OCI-LY1 (cell line): Measurements from ENCODE around the gene ADAM33.

Experiments used
- H2AFZ ChIP-seq: fragments of 200-600 bp; sonication (generic), shearing (Covaris generic); 2 replicates; pipeline ENCODE4 v1.6.0; 2014; ENCODE audit warnings: antibody characterized with exemption, mild to moderate bottlenecking, low read length
- H3F3A ChIP-seq: fragments of 200-600 bp; sonication (generic), shearing (Covaris generic); 2 replicates; pipeline ENCODE4 v1.6.0; 2014; ENCODE audit warnings: mild to moderate bottlenecking, antibody characterized with exemption, low read length, moderate library complexity; ENCODE audit not compliant: insufficient read depth
- H3K27ac ChIP-seq: fragments of 200-600 bp; sonication (generic); 2 replicates; pipeline ENCODE4 v1.5.1; 2014; ENCODE audit warnings: low read length, mixed run types, mild to moderate bottlenecking, low read depth; ENCODE audit not compliant: poor library complexity, severe bottlenecking
- H3K27me3 ChIP-seq: fragments of 200-600 bp; sonication (generic); 2 replicates; pipeline ENCODE4 v1.6.0; 2014; ENCODE audit warnings: antibody characterized with exemption, mild to moderate bottlenecking, low read length, moderate library complexity; ENCODE audit not compliant: insufficient read depth
- H3K36me3 ChIP-seq: fragments of 200-600 bp; sonication (generic); 2 replicates; pipeline ENCODE4 v1.6.1; 2014; ENCODE audit warnings: mild to moderate bottlenecking, antibody characterized with exemption, low read length, moderate library complexity, mixed read lengths; ENCODE audit not compliant: insufficient read depth
- H3K4me1 ChIP-seq: fragments of 200-600 bp; sonication (generic); 2 replicates; pipeline ENCODE4 v1.5.1; 2014; ENCODE audit warnings: mild to moderate bottlenecking, low read length, moderate library complexity; ENCODE audit not compliant: insufficient read depth, severe bottlenecking
- H3K4me2 ChIP-seq: fragments of 200-600 bp; sonication (generic), shearing (Covaris generic); 2 replicates; pipeline ENCODE4 v1.6.1; 2014; ENCODE audit warnings: low read length
- H3K4me3 ChIP-seq: fragments of 200-600 bp; sonication (generic); 2 replicates; pipeline ENCODE4 v1.5.1; 2014; ENCODE audit warnings: low read length, low read depth, mild to moderate bottlenecking, mixed read lengths; ENCODE audit not compliant: poor library complexity, severe bottlenecking
- H3K79me2 ChIP-seq: fragments of 200-600 bp; shearing (Covaris generic); 2 replicates; pipeline ENCODE4 v1.6.1; 2016; ENCODE audit warnings: mixed run types, low read length, mixed read lengths; ENCODE audit not compliant: insufficient read depth
- H3K9ac ChIP-seq: fragments of 200-600 bp; sonication (generic), shearing (Covaris generic); 2 replicates; pipeline ENCODE4 v1.6.1; 2014; ENCODE audit warnings: mild to moderate bottlenecking, low read length, mixed read lengths
- H3K9me2 ChIP-seq: fragments of 200-600 bp; sonication (generic), shearing (Covaris generic); 2 replicates; pipeline ENCODE4 v1.6.1; 2014; ENCODE audit warnings: low read depth, mild to moderate bottlenecking, low read length, mixed read lengths
- H3K9me3 ChIP-seq: fragments of 200-600 bp; shearing (Covaris generic); 2 replicates; pipeline ENCODE4 v1.6.1; 2014; ENCODE audit warnings: low read length, mixed read lengths
- H4K20me1 ChIP-seq: fragments of 200-600 bp; sonication (generic), shearing (Covaris generic); 2 replicates; pipeline ENCODE4 v1.6.0; 2016; ENCODE audit warnings: mild to moderate bottlenecking, low read length; ENCODE audit not compliant: insufficient read depth
- EZH2 ChIP-seq: fragments of 200-600 bp; sonication (generic), shearing (Covaris generic); IDR thresholded peaks from 2 replicates; pipeline ENCODE4 v1.8.0; 2017; ENCODE audit warnings: borderline replicate concordance, mixed run types, mild to moderate bottlenecking, antibody characterized with exemption, low read length, moderate library complexity, mixed read lengths
- TF ChIP-seq, protein P1 (sequence below): fragments of 200-600 bp; sonication (generic), shearing (Covaris generic); IDR thresholded peaks from 2 replicates; pipeline ENCODE4 v1.5.1; 2017; ENCODE audit warnings: mild to moderate bottlenecking, antibody characterized with exemption, low read length, moderate library complexity, mixed read lengths

The ADAM33 gene

DNA sequence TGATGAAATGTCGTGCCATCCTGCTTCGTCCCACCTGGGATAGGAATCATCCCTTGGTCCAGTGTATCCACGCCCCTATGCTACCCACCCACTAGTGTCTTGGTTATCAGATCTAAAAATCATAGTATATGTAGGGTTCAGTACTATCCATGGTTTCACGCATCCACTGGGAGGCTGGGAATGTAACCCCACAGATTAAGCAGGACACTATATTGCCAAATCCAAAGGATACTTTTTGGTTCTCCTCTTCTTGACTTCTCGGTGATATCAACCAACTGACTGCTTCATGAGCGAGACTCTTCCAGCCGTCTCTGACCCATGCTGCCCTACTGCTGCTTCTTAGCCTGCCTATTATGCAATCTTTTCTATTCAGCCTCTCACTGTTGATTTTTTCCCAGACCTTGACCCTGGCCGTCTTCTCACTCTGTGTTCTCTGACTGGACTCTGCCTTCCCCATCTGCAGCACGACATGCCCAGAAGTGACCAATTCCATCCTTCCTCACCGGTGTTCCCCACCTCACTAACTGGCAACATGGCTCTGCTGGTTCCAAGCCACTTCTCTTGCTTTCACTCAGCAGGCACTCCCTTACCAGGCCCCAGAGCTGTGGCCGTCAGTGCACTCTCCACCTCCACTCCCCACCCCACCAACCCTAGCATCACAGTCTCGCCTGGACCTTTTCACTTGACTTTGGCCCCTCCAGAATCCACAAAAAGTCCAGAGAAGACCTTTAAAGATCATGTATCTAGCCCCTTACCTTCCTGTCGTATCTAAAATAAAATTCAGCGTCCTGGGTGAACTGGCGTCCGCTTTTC, 53.1 kb downstream of the ADAM33 start:
- H3K9ac ChIP-seq = no peak overlapping the region
- no peaks in the 10 kb centered on the region for H3K36me3 ChIP-seq
- no peak overlapping the region for H3K27ac ChIP-seq
- H4K20me1 ChIP-seq = no peaks in the 10 kb centered on the region
- H3K9me2 ChIP-seq = no peaks in the 10 kb centered on the region
- no peaks in the 10 kb centered on the region for H3K9me3 ChIP-seq
- H3K4me1 ChIP-seq = no peaks in the 10 kb centered on the region
- H3K4me2 ChIP-seq = no peak overlapping the region
- TF ChIP-seq, protein P1, sequence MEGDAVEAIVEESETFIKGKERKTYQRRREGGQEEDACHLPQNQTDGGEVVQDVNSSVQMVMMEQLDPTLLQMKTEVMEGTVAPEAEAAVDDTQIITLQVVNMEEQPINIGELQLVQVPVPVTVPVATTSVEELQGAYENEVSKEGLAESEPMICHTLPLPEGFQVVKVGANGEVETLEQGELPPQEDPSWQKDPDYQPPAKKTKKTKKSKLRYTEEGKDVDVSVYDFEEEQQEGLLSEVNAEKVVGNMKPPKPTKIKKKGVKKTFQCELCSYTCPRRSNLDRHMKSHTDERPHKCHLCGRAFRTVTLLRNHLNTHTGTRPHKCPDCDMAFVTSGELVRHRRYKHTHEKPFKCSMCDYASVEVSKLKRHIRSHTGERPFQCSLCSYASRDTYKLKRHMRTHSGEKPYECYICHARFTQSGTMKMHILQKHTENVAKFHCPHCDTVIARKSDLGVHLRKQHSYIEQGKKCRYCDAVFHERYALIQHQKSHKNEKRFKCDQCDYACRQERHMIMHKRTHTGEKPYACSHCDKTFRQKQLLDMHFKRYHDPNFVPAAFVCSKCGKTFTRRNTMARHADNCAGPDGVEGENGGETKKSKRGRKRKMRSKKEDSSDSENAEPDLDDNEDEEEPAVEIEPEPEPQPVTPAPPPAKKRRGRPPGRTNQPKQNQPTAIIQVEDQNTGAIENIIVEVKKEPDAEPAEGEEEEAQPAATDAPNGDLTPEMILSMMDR = no peak
- TF ChIP-seq EZH2 = no peak
- H3K4me3 ChIP-seq = no peak overlapping the region
- H3K27me3 ChIP-seq = no peaks in the 10 kb centered on the region
- no peaks in the 10 kb centered on the region for H3K79me2 ChIP-seq
- no peak overlapping the region for H2AFZ ChIP-seq
- H3F3A ChIP-seq = no peaks in the 10 kb centered on the region

DNA sequence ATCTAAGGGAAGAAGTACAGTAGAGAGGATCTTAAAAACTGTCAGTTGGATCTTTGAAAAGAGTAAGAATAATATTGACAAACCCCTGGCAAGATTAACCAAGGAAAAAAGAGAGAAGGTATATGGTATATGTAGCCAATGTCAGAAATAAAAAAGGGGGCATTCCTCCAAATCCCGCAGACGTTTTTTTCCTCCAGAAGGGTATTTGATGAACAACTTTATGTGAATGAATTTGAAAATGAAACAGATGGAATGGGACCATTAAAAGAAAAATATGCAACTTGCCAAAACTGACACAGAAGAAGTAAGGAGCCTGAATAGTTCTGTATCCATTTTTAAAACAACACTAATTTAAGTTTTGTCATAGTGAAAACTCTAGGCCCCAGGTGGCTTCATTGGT, 54.3 kb downstream of the ADAM33 start:
- no peaks in the 10 kb centered on the region for H3K36me3 ChIP-seq

DNA sequence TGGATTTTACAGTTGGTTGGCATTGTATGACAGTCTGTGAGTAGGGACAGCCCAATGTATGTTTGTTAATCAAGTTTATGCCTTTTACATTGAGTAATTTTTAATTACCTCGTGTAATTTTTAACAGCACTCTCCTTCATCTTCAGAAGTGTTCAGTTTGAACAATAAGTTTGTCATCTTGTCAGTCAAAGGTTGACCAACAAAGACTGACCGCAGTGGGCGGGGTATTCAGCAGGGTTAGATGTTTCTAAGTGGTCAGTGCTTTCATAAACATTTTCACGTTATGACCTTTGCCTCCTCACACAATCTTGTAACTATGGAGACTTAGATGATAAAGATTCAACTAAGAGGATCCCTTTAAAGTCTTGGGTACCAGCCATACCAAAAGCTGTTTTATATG, 59.4 kb downstream of the ADAM33 start:
- no peaks in the 10 kb centered on the region for H3K79me2 ChIP-seq
- TF ChIP-seq EZH2 = no peak
- TF ChIP-seq, protein P1 = no peak
- H3K36me3 ChIP-seq = no peaks in the 10 kb centered on the region
- H2AFZ ChIP-seq = no peak overlapping the region
- H3K27me3 ChIP-seq = no peaks in the 10 kb centered on the region
- no peaks in the 10 kb centered on the region for H3F3A ChIP-seq
- H3K9ac ChIP-seq = no peak overlapping the region
- H4K20me1 ChIP-seq = no peaks in the 10 kb centered on the region
- no peak overlapping the region for H3K4me2 ChIP-seq
- H3K9me3 ChIP-seq = no peaks in the 10 kb centered on the region
- no peaks in the 10 kb centered on the region for H3K9me2 ChIP-seq
- no peak overlapping the region for H3K27ac ChIP-seq
- H3K4me3 ChIP-seq = no peak overlapping the region
- H3K4me1 ChIP-seq = no peaks in the 10 kb centered on the region

More for the DNA sequence above, 54.3 kb downstream of the ADAM33 start:
- H3K27ac ChIP-seq = no peak overlapping the region
- H3K4me1 ChIP-seq = no peaks in the 10 kb centered on the region
- H3F3A ChIP-seq = no peaks in the 10 kb centered on the region
- no peak overlapping the region for H2AFZ ChIP-seq
- H3K4me2 ChIP-seq = no peak overlapping the region
- no peak for TF ChIP-seq EZH2
- TF ChIP-seq, protein P1 = no peak
- no peaks in the 10 kb centered on the region for H3K9me2 ChIP-seq
- H4K20me1 ChIP-seq = no peaks in the 10 kb centered on the region
- H3K9me3 ChIP-seq = no peaks in the 10 kb centered on the region
- no peaks in the 10 kb centered on the region for H3K79me2 ChIP-seq
- no peak overlapping the region for H3K9ac ChIP-seq
- H3K4me3 ChIP-seq = no peak overlapping the region
- no peaks in the 10 kb centered on the region for H3K27me3 ChIP-seq
